DOHH2 (cell line): ENCODE data around the gene MAST1.

Source experiments
- H3F3A ChIP-seq: fragments of 200-600 bp; sonication (generic), shearing (Covaris generic); 2 replicates; pipeline ENCODE4 v1.6.0; 2016; ENCODE audit warnings: antibody characterized with exemption, mild to moderate bottlenecking; ENCODE audit not compliant: control insufficient read depth, insufficient read depth
- H3K27ac ChIP-seq: fragments of 200-600 bp; sonication (generic); 2 replicates; pipeline ENCODE4 v1.5.1; 2014; ENCODE audit warnings: low read depth, mild to moderate bottlenecking, low read length, moderate library complexity
- H3K27me3 ChIP-seq: fragments of 200-600 bp; sonication (generic); 2 replicates; pipeline ENCODE4 v1.6.1; 2014; ENCODE audit warnings: mild to moderate bottlenecking, low read length, mixed read lengths; ENCODE audit not compliant: control insufficient read depth
- H3K36me3 ChIP-seq: fragments of 200-600 bp; sonication (generic); 2 replicates; pipeline ENCODE4 v1.6.1; 2014; ENCODE audit warnings: mild to moderate bottlenecking, low read length, moderate library complexity, mixed read lengths; ENCODE audit not compliant: control insufficient read depth
- H3K4me1 ChIP-seq: fragments of 200-600 bp; sonication (generic); 2 replicates; pipeline ENCODE4 v1.6.1; 2014; ENCODE audit warnings: mild to moderate bottlenecking, low read length, mixed read lengths; ENCODE audit not compliant: control insufficient read depth
- H3K4me2 ChIP-seq: fragments of 200-600 bp; sonication (generic); 2 replicates; pipeline ENCODE4 v1.6.0; 2014; ENCODE audit warnings: mild to moderate bottlenecking, low read length, moderate library complexity
- H3K4me3 ChIP-seq: fragments of 200-600 bp; sonication (generic); 2 replicates; pipeline ENCODE4 v1.5.1; 2014; ENCODE audit warnings: mild to moderate bottlenecking, low read length, mixed read lengths
- H3K79me2 ChIP-seq: fragments of 200-600 bp; sonication (generic); 2 replicates; pipeline ENCODE4 v1.6.1; 2014; ENCODE audit warnings: mild to moderate bottlenecking, low read length, mixed read lengths; ENCODE audit not compliant: control insufficient read depth
- H3K9me2 ChIP-seq: fragments of 200-600 bp; sonication (generic); replicated peaks from 2 replicates; pipeline ENCODE4 v1.6.1; 2014; ENCODE audit warnings: mild to moderate bottlenecking, low read length, mixed read lengths; ENCODE audit not compliant: control insufficient read depth
- H3K9me3 ChIP-seq: fragments of 200-600 bp; sonication (generic); 2 replicates; pipeline ENCODE4 v1.6.1; 2014; ENCODE audit warnings: antibody characterized with exemption, low read length, mixed read lengths; ENCODE audit not compliant: control insufficient read depth, insufficient read depth
- H4K20me1 ChIP-seq: fragments of 200-600 bp; sonication (generic); 2 replicates; pipeline ENCODE4 v1.6.0; 2014; ENCODE audit warnings: low read depth, mild to moderate bottlenecking, antibody characterized with exemption, low read length, moderate library complexity; ENCODE audit not compliant: control insufficient read depth, insufficient read depth
- EZH2phosphoT487 ChIP-seq: fragments of 200-600 bp; sonication (generic); IDR thresholded peaks from 2 replicates; pipeline ENCODE4 v1.6.1; 2017; ENCODE audit warnings: borderline replicate concordance, mild to moderate bottlenecking, antibody characterized with exemption, low read length, moderate library complexity, mixed read lengths
- TF ChIP-seq, protein P1 (sequence below): fragments of 200-600 bp; sonication (generic); IDR thresholded peaks from one replicate; pipeline ENCODE4 v1.5.1; 2014; ENCODE audit warnings: antibody characterized with exemption, mild to moderate bottlenecking, low read depth, low read length; ENCODE audit not compliant: poor library complexity, severe bottlenecking

Gene MAST1

DNA sequence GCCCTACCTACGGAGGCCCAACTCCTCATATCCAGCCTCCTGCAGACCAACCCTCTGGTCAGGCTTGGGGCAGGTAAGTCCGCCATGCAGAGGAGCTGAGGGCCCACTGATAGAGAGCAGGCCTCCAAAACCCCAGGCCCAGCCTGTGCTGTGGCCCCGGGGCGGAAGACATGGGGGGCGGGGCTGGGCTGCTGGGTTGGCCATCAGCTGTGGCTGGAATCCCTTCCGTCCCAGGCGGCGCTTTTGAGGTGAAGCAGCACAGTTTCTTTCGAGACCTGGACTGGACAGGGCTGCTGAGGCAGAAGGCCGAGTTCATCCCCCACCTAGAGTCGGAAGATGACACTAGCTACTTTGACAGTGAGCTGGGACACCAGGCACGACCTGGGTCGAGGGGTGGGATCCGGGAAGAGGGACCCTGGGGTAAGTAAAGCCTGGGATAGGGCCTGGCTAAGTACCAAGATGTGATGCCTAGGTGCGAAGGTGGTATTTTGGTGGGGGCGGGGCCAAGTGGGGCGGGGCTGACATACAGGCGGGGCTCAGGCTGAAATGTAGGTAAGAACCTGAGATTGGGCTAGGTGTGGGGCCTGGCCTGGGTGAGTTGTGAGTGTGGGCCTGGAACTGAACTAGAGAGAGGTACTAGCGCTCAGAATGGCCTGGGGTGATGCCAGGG lies 27.6 kb downstream of the MAST1 start:
- TF ChIP-seq, protein P1, sequence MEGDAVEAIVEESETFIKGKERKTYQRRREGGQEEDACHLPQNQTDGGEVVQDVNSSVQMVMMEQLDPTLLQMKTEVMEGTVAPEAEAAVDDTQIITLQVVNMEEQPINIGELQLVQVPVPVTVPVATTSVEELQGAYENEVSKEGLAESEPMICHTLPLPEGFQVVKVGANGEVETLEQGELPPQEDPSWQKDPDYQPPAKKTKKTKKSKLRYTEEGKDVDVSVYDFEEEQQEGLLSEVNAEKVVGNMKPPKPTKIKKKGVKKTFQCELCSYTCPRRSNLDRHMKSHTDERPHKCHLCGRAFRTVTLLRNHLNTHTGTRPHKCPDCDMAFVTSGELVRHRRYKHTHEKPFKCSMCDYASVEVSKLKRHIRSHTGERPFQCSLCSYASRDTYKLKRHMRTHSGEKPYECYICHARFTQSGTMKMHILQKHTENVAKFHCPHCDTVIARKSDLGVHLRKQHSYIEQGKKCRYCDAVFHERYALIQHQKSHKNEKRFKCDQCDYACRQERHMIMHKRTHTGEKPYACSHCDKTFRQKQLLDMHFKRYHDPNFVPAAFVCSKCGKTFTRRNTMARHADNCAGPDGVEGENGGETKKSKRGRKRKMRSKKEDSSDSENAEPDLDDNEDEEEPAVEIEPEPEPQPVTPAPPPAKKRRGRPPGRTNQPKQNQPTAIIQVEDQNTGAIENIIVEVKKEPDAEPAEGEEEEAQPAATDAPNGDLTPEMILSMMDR, result no peak
- TF ChIP-seq EZH2phosphoT487, result no peak
- no peaks in the 10 kb centered on the region for H3F3A ChIP-seq
- no peak overlapping the region for H3K4me3 ChIP-seq
- H3K79me2 ChIP-seq, result no peaks in the 10 kb centered on the region
- no peaks in the 10 kb centered on the region for H3K9me2 ChIP-seq
- H3K9me3 ChIP-seq, result no peaks in the 10 kb centered on the region
- no peak overlapping the region for H3K27ac ChIP-seq
- no peak overlapping the region for H3K4me2 ChIP-seq
- H3K4me1 ChIP-seq, result peaks cover 11% of the 10 kb centered on the region
- H4K20me1 ChIP-seq, result no peaks in the 10 kb centered on the region
- 0 out of 2 replicates have a peak, but pooled peaks cover 2% of the 10 kb centered on the region for H3K27me3 ChIP-seq
- H3K36me3 ChIP-seq, result no peaks in the 10 kb centered on the region

DNA sequence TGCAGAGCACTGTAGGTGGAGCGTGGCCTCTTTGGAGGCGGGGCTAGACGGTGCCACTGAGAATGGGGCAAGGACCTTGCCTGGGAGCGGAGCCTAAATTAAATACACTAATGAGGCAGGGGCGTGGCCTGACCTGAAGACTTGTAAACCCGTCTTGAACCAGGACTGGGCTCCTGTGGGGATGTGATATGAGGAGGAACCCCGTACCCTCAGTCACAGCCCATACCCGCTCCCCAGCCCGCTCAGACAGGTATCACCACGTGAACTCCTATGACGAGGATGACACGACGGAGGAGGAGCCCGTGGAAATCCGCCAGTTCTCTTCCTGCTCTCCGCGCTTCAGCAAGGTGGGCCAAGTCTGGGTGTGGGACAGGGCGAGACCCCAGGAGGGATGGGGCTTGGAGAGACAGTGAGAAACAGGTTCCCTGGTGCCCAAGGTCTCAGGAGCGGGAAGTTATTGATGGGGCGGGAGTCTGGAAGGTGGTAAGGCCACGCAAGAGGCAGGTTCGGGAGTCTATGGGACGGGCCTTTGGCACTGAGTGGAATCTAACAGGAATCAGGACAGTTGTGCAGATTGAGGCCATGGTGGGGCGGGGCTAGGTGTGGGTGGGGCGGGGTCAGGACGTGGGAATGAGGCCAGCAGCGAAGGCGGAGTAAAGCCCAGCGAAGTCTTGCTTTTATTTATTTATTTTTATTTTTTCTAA lies 28.3 kb downstream of the MAST1 start:
- Histone ChIP-seq H3K79me2 (no peaks in the 10 kb centered on the region), H4K20me1 (no peaks in the 10 kb centered on the region), H3K9me2 (no peaks in the 10 kb centered on the region), H3K36me3 (no peaks in the 10 kb centered on the region), H3K27me3 (0 out of 2 replicates have a peak, but pooled peaks cover 2% of the 10 kb centered on the region), H3K27ac (no peak overlapping the region), H3K4me3 (no peak overlapping the region), H3K9me3 (no peaks in the 10 kb centered on the region), H3K4me1 (peaks cover 11% of the 10 kb centered on the region), H3F3A (no peaks in the 10 kb centered on the region), H3K4me2 (no peak overlapping the region; the same call in 1 of the 2 replicates)
- TF ChIP-seq EZH2phosphoT487, result no peak
- TF ChIP-seq, protein P1, result no peak

DNA sequence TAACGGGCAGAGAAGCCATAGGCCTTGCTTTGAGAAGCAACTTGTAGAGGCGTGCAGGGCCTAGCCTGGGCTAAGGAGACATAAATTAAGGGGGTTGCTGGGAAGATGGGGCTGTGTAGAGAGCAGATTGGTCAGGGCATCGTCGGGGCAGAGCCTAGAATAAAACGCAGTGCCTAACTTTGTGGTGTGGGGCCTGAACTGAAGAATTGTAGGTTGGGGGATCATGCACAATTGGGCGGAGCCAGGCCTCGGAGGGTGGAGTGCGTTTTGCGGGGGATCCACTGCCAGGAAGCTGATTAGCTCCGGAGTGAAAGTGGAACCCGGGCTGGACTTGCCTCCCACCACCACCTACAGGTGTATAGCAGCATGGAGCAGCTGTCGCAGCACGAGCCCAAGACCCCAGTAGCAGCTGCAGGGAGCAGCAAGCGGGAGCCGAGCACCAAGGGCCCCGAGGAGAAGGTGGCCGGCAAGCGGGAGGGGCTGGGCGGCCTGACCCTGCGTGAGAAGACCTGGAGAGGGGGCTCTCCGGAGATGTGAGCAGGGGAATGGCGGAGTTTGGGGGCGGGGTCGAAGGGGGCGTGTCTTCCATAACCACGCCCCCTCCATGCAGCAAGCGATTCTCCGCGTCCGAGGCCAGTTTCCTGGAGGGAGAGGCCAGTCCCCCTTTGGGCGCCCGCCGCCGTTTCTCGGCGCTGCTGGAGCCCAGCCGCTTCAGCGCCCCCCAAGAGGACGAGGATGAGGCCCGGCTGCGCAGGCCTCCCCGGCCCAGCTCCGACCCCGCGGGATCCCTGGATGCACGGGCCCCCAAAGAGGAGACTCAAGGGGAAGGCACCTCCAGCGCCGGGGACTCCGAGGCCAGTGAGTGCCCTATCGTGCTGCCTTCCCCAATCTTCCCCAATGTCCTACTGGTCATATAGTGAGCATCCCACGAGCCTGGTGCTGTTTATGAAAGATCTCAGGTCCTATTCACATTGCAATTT lies 29.1 kb downstream of the MAST1 start:
- Histone ChIP-seq H3K9me2 (no peaks in the 10 kb centered on the region), H3K79me2 (no peaks in the 10 kb centered on the region), H3K4me3 (peak overlapping the region; percentile 76), H3K36me3 (no peaks in the 10 kb centered on the region), H3K4me2 (peak overlapping the region; percentile 95), H3K27me3 (0 out of 2 replicates have a peak, but pooled peaks cover 2% of the 10 kb centered on the region), H3K27ac (no peak overlapping the region), H4K20me1 (no peaks in the 10 kb centered on the region), H3K4me1 (peaks cover 11% of the 10 kb centered on the region), H3K9me3 (no peaks in the 10 kb centered on the region), H3F3A (peaks cover 5% of the 10 kb centered on the region; the same call in 1 of the 2 replicates)
- TF ChIP-seq, protein P1, result no peak
- no peak for TF ChIP-seq EZH2phosphoT487
